ENCODE measurements around the gene ASCC1. TPM values are rescaled to one million over a fixed set of nuclear protein-coding genes. Genes with fewer than 3 reads are reported as not detected.

The ASCC1 gene
- total RNA-seq, 1 experiment from 2014 or later: 51.3 TPM

- H3K27me3 Mint-ChIP-seq (ENCODE audit: unreplicated experiment): no peaks in the 10 kb centered on the region
- no peak overlapping the region for H3K27ac Mint-ChIP-seq (ENCODE audit: unreplicated experiment)
- BruUV-seq (replicated peaks): no TSS peak
- CTCF ChIA-PET: interaction anchor here (0.5 to 0.6 kb wide), 3 partner anchors 64 to 370 kb away, joined by 3 to 5 read pairs (median 4); no protein-coding TSS in a partner anchor
- peaks cover 30% of the 10 kb centered on the region for H3K4me1 Mint-ChIP-seq (ENCODE audit: low read depth, unreplicated experiment)
- DNase-seq: no peak
- no peaks in the 10 kb centered on the region for H3K9me3 Mint-ChIP-seq (ENCODE audit: low read depth, unreplicated experiment)
- TF ChIP-seq CTCF (IDR thresholded peaks at IDR 0.05; ENCODE audit: unreplicated experiment): no peak
- H3K4me3 Mint-ChIP-seq (ENCODE audit: low read depth, unreplicated experiment): no peak overlapping the region
- H3K36me3 Mint-ChIP-seq (ENCODE audit: insufficient read depth, unreplicated experiment): peaks cover 79% of the 10 kb centered on the region
- intact Hi-C loops (cut with micrococcal nuclease; ENCODE audit: unreplicated experiment): no loop called here
Observed at GRCh38 chr10:72221278-72221677, 5.2 kb upstream of the ASCC1 start.

GRCh38 chr10:72220637-72221036 is 4.6 kb upstream of the ASCC1 start:
- DNase-seq: no peak
- no peaks in the 10 kb centered on the region for H3K9me3 Mint-ChIP-seq (ENCODE audit: low read depth, unreplicated experiment)
- CTCF ChIA-PET: no interaction called here
- H3K4me3 Mint-ChIP-seq (ENCODE audit: low read depth, unreplicated experiment): no peak overlapping the region
- H3K4me1 Mint-ChIP-seq (ENCODE audit: low read depth, unreplicated experiment): peaks cover 30% of the 10 kb centered on the region
- H3K27me3 Mint-ChIP-seq (ENCODE audit: unreplicated experiment): no peaks in the 10 kb centered on the region
- no TSS peak for BruUV-seq (replicated peaks)
- H3K27ac Mint-ChIP-seq (ENCODE audit: unreplicated experiment): no peak overlapping the region
- H3K36me3 Mint-ChIP-seq (ENCODE audit: insufficient read depth, unreplicated experiment): peaks cover 80% of the 10 kb centered on the region
- intact Hi-C loops (cut with micrococcal nuclease; ENCODE audit: unreplicated experiment): no loop called here
- no peak for TF ChIP-seq CTCF (IDR thresholded peaks at IDR 0.05; ENCODE audit: unreplicated experiment)

GRCh38 chr10:72219235-72219814 is 3.2 kb upstream of the ASCC1 start:
- CTCF ChIA-PET: interaction anchor here (0.7 to 1.5 kb wide), 3 partner anchors 19 to 125 kb away, joined by 3 to 4 read pairs (median 3); no protein-coding TSS in a partner anchor
- Mint-ChIP-seq H3K4me1 (ENCODE audit: low read depth, unreplicated experiment) (peaks cover 30% of the 10 kb centered on the region), H3K36me3 (ENCODE audit: insufficient read depth, unreplicated experiment) (peaks cover 73% of the 10 kb centered on the region), H3K27me3 (ENCODE audit: unreplicated experiment) (no peaks in the 10 kb centered on the region), H3K27ac (ENCODE audit: unreplicated experiment) (peak overlapping the region; percentile 6), H3K4me3 (ENCODE audit: low read depth, unreplicated experiment) (no peak overlapping the region), H3K9me3 (ENCODE audit: low read depth, unreplicated experiment) (no peaks in the 10 kb centered on the region)
- no peak for TF ChIP-seq CTCF (IDR thresholded peaks at IDR 0.05; ENCODE audit: unreplicated experiment)
- intact Hi-C loops (cut with micrococcal nuclease; ENCODE audit: unreplicated experiment): loop anchor here (10.0 kb wide), 1 partner anchor 325 kb away; no protein-coding TSS in a partner anchor
- no peak for DNase-seq
- BruUV-seq (replicated peaks): no TSS peak

GRCh38 chr10:72218726-72219125 is 2.6 kb upstream of the ASCC1 start:
- no TSS peak for BruUV-seq (replicated peaks)
- peaks cover 31% of the 10 kb centered on the region for H3K4me1 Mint-ChIP-seq (ENCODE audit: low read depth, unreplicated experiment)
- no peaks in the 10 kb centered on the region for H3K9me3 Mint-ChIP-seq (ENCODE audit: low read depth, unreplicated experiment)
- CTCF ChIA-PET: interaction anchor here (0.8 to 1.5 kb wide), 3 partner anchors 20 to 170 kb away, joined by 3 to 4 read pairs (median 3); no protein-coding TSS in a partner anchor
- H3K4me3 Mint-ChIP-seq (ENCODE audit: low read depth, unreplicated experiment): peak overlapping the region; percentile 97
- TF ChIP-seq CTCF (IDR thresholded peaks at IDR 0.05; ENCODE audit: unreplicated experiment): no peak
- H3K36me3 Mint-ChIP-seq (ENCODE audit: insufficient read depth, unreplicated experiment): peaks cover 67% of the 10 kb centered on the region
- no peaks in the 10 kb centered on the region for H3K27me3 Mint-ChIP-seq (ENCODE audit: unreplicated experiment)
- peak overlapping the region; percentile 6 for H3K27ac Mint-ChIP-seq (ENCODE audit: unreplicated experiment)
- DNase-seq: no peak
- intact Hi-C loops (cut with micrococcal nuclease; ENCODE audit: unreplicated experiment): loop anchor here (10.0 kb wide), 1 partner anchor 324 kb away; no protein-coding TSS in a partner anchor
